Thyroid gland (tissue), 4 donors: ENCODE results near the gene CISTR. TPM values are rescaled to one million over a fixed set of nuclear protein-coding genes. Genes with fewer than 3 reads are reported as not detected.

Experiments used
- DNase-seq, 2 donors: peaks; one replicate each; pipeline ENCODE4 v3.0.0-alpha.2; 2019
- H3K27ac ChIP-seq, 3 donors: fragments of 200-600 bp; sonication (generic); 1 replicate in 2 of 3; 2 replicates in 1 of 3; pipeline ENCODE4 v1.5.1; 2016 to 2019; ENCODE audit warnings: mild to moderate bottlenecking in 1 of 3, moderate library complexity in 1 of 3
- H3K27me3 ChIP-seq: fragments of 200-600 bp; sonication (generic); one replicate; pipeline ENCODE4 v1.5.1; 2019
- H3K36me3 ChIP-seq, 2 donors: fragments of 200-600 bp; sonication (generic); one replicate each; pipeline ENCODE4 v1.5.1; 2016 to 2019
- H3K4me1 ChIP-seq, 2 donors: fragments of 200-600 bp; sonication (generic); one replicate each; pipeline ENCODE4 v1.5.1; 2017 to 2019
- H3K4me3 ChIP-seq, 3 donors: fragments of 200-600 bp; sonication (generic); replicated peaks in 1 of 3; 1 replicate in 2 of 3; 2 replicates in 1 of 3; pipeline ENCODE4 v1.5.1; 2016; ENCODE audit warnings: mild to moderate bottlenecking in 1 of 3
- H3K9me3 ChIP-seq: fragments of 200-600 bp; sonication (generic); one replicate; pipeline ENCODE4 v1.5.1; 2017
- CTCF ChIP-seq, 6 experiments: fragments of 200-600 bp in 3 of 6; fragments of 450-650 bp in 3 of 6; sonication (generic) in 3 of 6; IDR thresholded peaks; one replicate each; pipeline ENCODE4 v1.5.1; 2016 to 2019; ENCODE audit warnings: antibody characterized with exemption in 6 of 6, mild to moderate bottlenecking in 2 of 6, inconsistent platforms in 1 of 6, moderate library complexity in 1 of 6
- POLR2A ChIP-seq, 2 donors: fragments of 450-650 bp; IDR thresholded peaks; one replicate each; pipeline ENCODE4 v1.6.1; 2017; ENCODE audit warnings: antibody characterized with exemption in 2 of 2, mild to moderate bottlenecking in 2 of 2, moderate library complexity in 1 of 2
- WGBS, 2 donors: methylation state at CpG; one replicate each; pipeline ENCODE4 v1.1.5; 2017; 5-methylcytosine and 5-hydroxymethylcytosine counted together
- intact Hi-C: fragments of 100-400 bp; cut with DNase I; formaldehyde crosslinking; loops from one replicate; pipeline ENCODE4 v1.15.1; 2023
- total RNA-seq, 4 donors: library from RNA; depleted of rRNA; stranded (reverse); fragments of >200 nt; gene quantifications; one replicate each; pipeline ENCODE4 v1.2.3, GENCODE V29; 2016

Gene CISTR
- total RNA-seq, 4 donors from 2014 or later = not detected

GRCh38 chr12:53746592-53747092, 5.1 kb downstream of the CISTR start:
- Histone ChIP-seq H3K9me3 (no peaks in the 10 kb centered on the region), H3K4me1 (peaks cover 4 to 17% of the 10 kb centered on the region in 2 donors), H3K36me3 (no peaks in the 10 kb centered on the region), H3K27ac (no peak overlapping the region), H3K27me3 (no peaks in the 10 kb centered on the region), H3K4me3 (no peak overlapping the region)
- intact Hi-C loops = no loop called here
- DNase-seq = peak; percentile 91 to 94
- TF ChIP-seq POLR2A (IDR thresholded peaks at IDR 0.05) (no peak), CTCF (IDR thresholded peaks at IDR 0.05) (peak; percentile 98 to 100 (median 100))
- WGBS, 2 donors = 1 to 3% methylated on average over 20 of the region's 20 CpGs

GRCh38 chr12:53744751-53745150, 7.0 kb downstream of the CISTR start:
- no peaks in the 10 kb centered on the region for H3K36me3 ChIP-seq
- peaks cover 9% of the 10 kb centered on the region for H3K27me3 ChIP-seq
- H3K27ac ChIP-seq = no peak overlapping the region
- TF ChIP-seq CTCF (IDR thresholded peaks at IDR 0.05) = no peak
- TF ChIP-seq POLR2A (IDR thresholded peaks at IDR 0.05) = no peak
- H3K4me3 ChIP-seq = no peak overlapping the region
- 53% methylated on average over 6 of the region's 6 CpGs for WGBS, 2 donors
- H3K9me3 ChIP-seq = no peaks in the 10 kb centered on the region
- intact Hi-C loops = no loop called here
- H3K4me1 ChIP-seq = peaks cover 0 to 8% of the 10 kb centered on the region in 2 donors
- DNase-seq = no peak

GRCh38 chr12:53744130-53744441, 7.7 kb downstream of the CISTR start:
- Histone ChIP-seq H3K36me3 (no peaks in the 10 kb centered on the region), H3K9me3 (no peaks in the 10 kb centered on the region), H3K27me3 (peaks cover 11% of the 10 kb centered on the region), H3K4me1 (peaks cover 4 to 14% of the 10 kb centered on the region in 2 donors), H3K27ac (no peak overlapping the region), H3K4me3 (no peak overlapping the region)
- no peak for DNase-seq
- intact Hi-C loops = no loop called here
- TF ChIP-seq CTCF (IDR thresholded peaks at IDR 0.05) = no peak
- no peak for TF ChIP-seq POLR2A (IDR thresholded peaks at IDR 0.05)
- WGBS, 2 donors = 65 to 97% methylated on average over 1 of the region's 1 CpG

- intact Hi-C loops = no loop called here
- peaks cover 12% of the 10 kb centered on the region for H3K27me3 ChIP-seq
- peak; percentile 28 to 50 for DNase-seq
- H3K4me3 ChIP-seq = no peak overlapping the region
- TF ChIP-seq CTCF (IDR thresholded peaks at IDR 0.05) (peak; percentile 82 to 92 (median 86)), POLR2A (IDR thresholded peaks at IDR 0.05) (no peak)
- no peaks in the 10 kb centered on the region for H3K9me3 ChIP-seq
- no peaks in the 10 kb centered on the region for H3K36me3 ChIP-seq
- 15 to 19% methylated on average over 16 of the region's 16 CpGs for WGBS, 2 donors
- H3K4me1 ChIP-seq = peaks cover 5 to 20% of the 10 kb centered on the region in 2 donors
- H3K27ac ChIP-seq = no peak overlapping the region
Measured at GRCh38 chr12:53743266-53744129, 8.3 kb downstream of the CISTR start.

- 69 to 81% methylated on average over 3 of the region's 3 CpGs for WGBS, 2 donors
- Histone ChIP-seq H3K36me3 (no peaks in the 10 kb centered on the region), H3K27me3 (peaks cover 12% of the 10 kb centered on the region), H3K9me3 (no peaks in the 10 kb centered on the region), H3K27ac (no peak overlapping the region), H3K4me1 (peaks cover 8 to 23% of the 10 kb centered on the region in 2 donors), H3K4me3 (no peak overlapping the region)
- DNase-seq = no peak
- intact Hi-C loops = loop anchor here (2.0 kb wide), 1 partner anchor 37 kb away; no protein-coding TSS in a partner anchor
- no peak for TF ChIP-seq POLR2A (IDR thresholded peaks at IDR 0.05)
- TF ChIP-seq CTCF (IDR thresholded peaks at IDR 0.05) = no peak
Measured at GRCh38 chr12:53740130-53740491, 11.7 kb downstream of the CISTR start.
